ENCODE data around the gene FOXP2. TPM values are rescaled to one million over a fixed set of nuclear protein-coding genes. Genes with fewer than 3 reads are reported as not detected.

FOXP2 gene
- total and polyA plus RNA-seq, 2 donors (not counting 1 experiment from before 2014, with no cell fraction given) = not detected

GRCh38 chr7:114502454-114503254, 88.0 kb downstream of the FOXP2 start:
- Mint-ChIP-seq H3K27me3 (no peaks in the 10 kb centered on the region), H3K4me3 (no peak overlapping the region), H3K4me1 (no peaks in the 10 kb centered on the region), H3K27ac (no peak overlapping the region), H3K9me3 (ENCODE audit: insufficient read depth) (no peaks in the 10 kb centered on the region)
- no peaks in the 10 kb centered on the region for H3K36me3 ChIP-seq (replicated peaks in 1 of 2; ENCODE audit: control extremely low read depth in 1 of 2, control insufficient read depth in 1 of 2, extremely low read depth in 1 of 2, insufficient read depth in 2 of 2, low read length in 1 of 2)
- no peak overlapping the region for H3K27ac ChIP-seq (ENCODE audit: low read length in 2 of 2)
- no peak overlapping the region for H3K9ac ChIP-seq (ENCODE audit: low read length)
- H3K4me2 ChIP-seq (replicated peaks; ENCODE audit: low read depth, low read length, poor library complexity, severe bottlenecking) = no peak overlapping the region
- intact Hi-C loops (cut with micrococcal nuclease) = no loop called here
- H3K79me2 ChIP-seq (ENCODE audit: control insufficient read depth, insufficient read depth, low read length) = no peaks in the 10 kb centered on the region
- no peaks in the 10 kb centered on the region for H3K9me3 ChIP-seq (ENCODE audit: control extremely low read depth in 1 of 3, control insufficient read depth in 2 of 3, insufficient read depth in 1 of 3, low read length in 2 of 3)
- DNase-seq (no peak), ATAC-seq (ENCODE audit: low read depth) (no peak)
- ChIA-PET CTCF (no interaction called here), POLR2A (no interaction called here)
- no peaks in the 10 kb centered on the region for H4K20me1 ChIP-seq (ENCODE audit: control insufficient read depth, insufficient read depth, low read length, poor library complexity, severe bottlenecking)
- TF ChIP-seq, protein P1, sequence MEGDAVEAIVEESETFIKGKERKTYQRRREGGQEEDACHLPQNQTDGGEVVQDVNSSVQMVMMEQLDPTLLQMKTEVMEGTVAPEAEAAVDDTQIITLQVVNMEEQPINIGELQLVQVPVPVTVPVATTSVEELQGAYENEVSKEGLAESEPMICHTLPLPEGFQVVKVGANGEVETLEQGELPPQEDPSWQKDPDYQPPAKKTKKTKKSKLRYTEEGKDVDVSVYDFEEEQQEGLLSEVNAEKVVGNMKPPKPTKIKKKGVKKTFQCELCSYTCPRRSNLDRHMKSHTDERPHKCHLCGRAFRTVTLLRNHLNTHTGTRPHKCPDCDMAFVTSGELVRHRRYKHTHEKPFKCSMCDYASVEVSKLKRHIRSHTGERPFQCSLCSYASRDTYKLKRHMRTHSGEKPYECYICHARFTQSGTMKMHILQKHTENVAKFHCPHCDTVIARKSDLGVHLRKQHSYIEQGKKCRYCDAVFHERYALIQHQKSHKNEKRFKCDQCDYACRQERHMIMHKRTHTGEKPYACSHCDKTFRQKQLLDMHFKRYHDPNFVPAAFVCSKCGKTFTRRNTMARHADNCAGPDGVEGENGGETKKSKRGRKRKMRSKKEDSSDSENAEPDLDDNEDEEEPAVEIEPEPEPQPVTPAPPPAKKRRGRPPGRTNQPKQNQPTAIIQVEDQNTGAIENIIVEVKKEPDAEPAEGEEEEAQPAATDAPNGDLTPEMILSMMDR (IDR thresholded peaks at IDR 0.05) = no peak
- TF ChIP-seq EZH2 (IDR thresholded peaks at IDR 0.05; ENCODE audit: borderline replicate concordance, insufficient read depth, low read depth, low read length, poor library complexity, severe bottlenecking) = no peak
- no peak overlapping the region for H2AFZ ChIP-seq (ENCODE audit: insufficient read depth, low read depth, low read length, poor library complexity, severe bottlenecking)
- H3K27me3 ChIP-seq (replicated peaks in 1 of 4; ENCODE audit: control extremely low read depth in 1 of 4, control insufficient read depth in 3 of 4, insufficient read depth in 4 of 4, low read length in 3 of 4) = no peaks in the 10 kb centered on the region
- no peak overlapping the region for H3K4me3 ChIP-seq (ENCODE audit: control extremely low read depth in 1 of 5, extremely low read depth in 1 of 5, insufficient read depth in 1 of 5, low read depth in 2 of 5, low read length in 4 of 5)
- H3K4me1 ChIP-seq (ENCODE audit: control insufficient read depth in 2 of 2, insufficient read depth in 2 of 2, low read length in 2 of 2) = no peaks in the 10 kb centered on the region
- WGBS (ENCODE audit: insufficient coverage) = no CpG with 5 or more reads among the region's 5 CpGs

GRCh38 chr7:114504586-114504985, 90.0 kb downstream of the FOXP2 start:
- H3K4me3 ChIP-seq (ENCODE audit: control extremely low read depth in 1 of 5, extremely low read depth in 1 of 5, insufficient read depth in 1 of 5, low read depth in 2 of 5, low read length in 4 of 5) = no peak overlapping the region
- Mint-ChIP-seq H3K27me3 (no peaks in the 10 kb centered on the region), H3K27ac (no peak overlapping the region), H3K9me3 (ENCODE audit: insufficient read depth) (no peaks in the 10 kb centered on the region), H3K4me3 (no peak overlapping the region), H3K4me1 (no peaks in the 10 kb centered on the region)
- no peak overlapping the region for H3K27ac ChIP-seq (ENCODE audit: low read length in 2 of 2)
- POLR2A ChIA-PET = no interaction called here
- H2AFZ ChIP-seq (ENCODE audit: insufficient read depth, low read depth, low read length, poor library complexity, severe bottlenecking) = no peak overlapping the region
- no CpG with 5 or more reads among the region's 1 CpG for WGBS (ENCODE audit: insufficient coverage)
- TF ChIP-seq, protein P1 (IDR thresholded peaks at IDR 0.05) = no peak
- TF ChIP-seq EZH2 (IDR thresholded peaks at IDR 0.05; ENCODE audit: borderline replicate concordance, insufficient read depth, low read depth, low read length, poor library complexity, severe bottlenecking) = no peak
- no peak for DNase-seq
- H3K4me1 ChIP-seq (ENCODE audit: control insufficient read depth in 2 of 2, insufficient read depth in 2 of 2, low read length in 2 of 2) = no peaks in the 10 kb centered on the region
- no peak for ATAC-seq (ENCODE audit: low read depth)
- H3K36me3 ChIP-seq (replicated peaks in 1 of 2; ENCODE audit: control extremely low read depth in 1 of 2, control insufficient read depth in 1 of 2, extremely low read depth in 1 of 2, insufficient read depth in 2 of 2, low read length in 1 of 2) = no peaks in the 10 kb centered on the region
- no peaks in the 10 kb centered on the region for H3K27me3 ChIP-seq (replicated peaks in 1 of 4; ENCODE audit: control extremely low read depth in 1 of 4, control insufficient read depth in 3 of 4, insufficient read depth in 4 of 4, low read length in 3 of 4)
- intact Hi-C loops (cut with micrococcal nuclease) = no loop called here
- H3K9me3 ChIP-seq (ENCODE audit: control extremely low read depth in 1 of 3, control insufficient read depth in 2 of 3, insufficient read depth in 1 of 3, low read length in 2 of 3) = no peaks in the 10 kb centered on the region
- no peak overlapping the region for H3K9ac ChIP-seq (ENCODE audit: low read length)
- H3K4me2 ChIP-seq (replicated peaks; ENCODE audit: low read depth, low read length, poor library complexity, severe bottlenecking) = no peak overlapping the region
- H4K20me1 ChIP-seq (ENCODE audit: control insufficient read depth, insufficient read depth, low read length, poor library complexity, severe bottlenecking) = no peaks in the 10 kb centered on the region
- H3K79me2 ChIP-seq (ENCODE audit: control insufficient read depth, insufficient read depth, low read length) = no peaks in the 10 kb centered on the region
- CTCF ChIA-PET = no interaction called here

Measured in B cell (primary cell).